ENCODE data around the gene ZNF30.
"Not testable (repeated sequence)": the region's sequence is repeated elsewhere in the genome, so short reads cannot be mapped to it uniquely, and the experiment has no call there.

The ZNF30 gene

GRCh38 chr19:34990578-34991192 is 64.0 kb downstream of the ZNF30 start:
- DNase-seq, result no peak

DNA sequence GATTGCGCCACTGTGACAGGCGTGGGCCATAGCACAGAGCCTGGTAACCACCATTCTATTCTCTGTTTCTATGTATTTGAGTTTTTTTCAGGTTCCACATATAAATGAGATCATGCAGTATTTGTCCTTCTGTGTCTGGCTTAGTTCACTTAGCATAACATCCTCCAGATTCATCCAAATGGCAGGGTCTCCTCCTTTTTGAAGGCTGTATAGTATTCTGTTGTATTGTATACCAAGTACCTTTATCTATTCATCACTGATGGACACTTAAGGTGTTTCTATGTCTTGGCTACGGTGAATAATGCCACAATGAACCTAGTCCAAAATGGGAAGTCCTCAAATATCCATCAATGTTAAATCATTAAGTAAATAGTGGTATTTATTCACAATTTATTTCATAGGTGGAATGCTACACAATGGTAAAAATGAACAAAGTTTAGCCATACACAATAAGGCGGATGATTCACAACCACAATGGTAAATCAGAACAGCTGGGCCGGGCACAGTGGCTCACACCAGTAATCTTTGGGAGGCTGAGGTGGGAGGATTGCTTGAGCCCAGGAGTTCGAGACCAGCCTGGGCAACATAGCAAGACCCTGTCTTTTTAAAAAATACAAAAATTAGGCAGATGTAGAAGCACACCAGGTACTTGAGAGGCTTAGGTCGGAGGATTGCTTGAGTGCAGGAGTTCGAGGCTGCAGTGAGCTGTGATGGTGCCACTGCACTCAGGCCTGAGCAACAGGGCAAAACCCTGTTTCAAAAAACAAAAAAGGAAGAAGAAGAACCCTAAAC is 65.0 kb downstream of the ZNF30 start:
- no peak for DNase-seq

GRCh38 chr19:34992582-34992981 is 65.9 kb downstream of the ZNF30 start:
- not testable (repeated sequence) for DNase-seq

- DNase-seq, result no peak
Observed at GRCh38 chr19:34994286-34994642, 67.6 kb downstream of the ZNF30 start.

Measured in CD4-positive, alpha-beta T cell treated with Interleukin-1 beta for 1 hour (primary cell).